GM12878 (cell line): Measurements from ENCODE around the gene IER3. TPM values are rescaled to one million over a fixed set of nuclear protein-coding genes. Genes with fewer than 3 reads are reported as not detected.

Experiments used
- ATF7 ChIP-seq: fragments of 450-650 bp; IDR thresholded peaks from 2 replicates; pipeline ENCODE4 v1.6.1; 2016; ENCODE audit warnings: low read depth, mild to moderate bottlenecking
- BMI1 ChIP-seq: fragments of 450-650 bp; IDR thresholded peaks from 2 replicates; pipeline ENCODE4 v1.6.1; 2016; ENCODE audit warnings: mild to moderate bottlenecking, moderate library complexity, borderline replicate concordance
- CREM ChIP-seq: IDR thresholded peaks from 2 replicates; pipeline ENCODE4 v1.6.1; 2014; ENCODE audit warnings: antibody characterized with exemption, low read depth
- ELK1 ChIP-seq: IDR thresholded peaks from 2 replicates; pipeline ENCODE4 v1.6.1; 2012; ENCODE audit warnings: low read depth, low read length, improper control_type of control experiment
- HDGF ChIP-seq: fragments of 450-650 bp; IDR thresholded peaks from 2 replicates; pipeline ENCODE4 v1.6.1; 2016; ENCODE audit warnings: antibody characterized with exemption
- IKZF1 ChIP-seq: fragments of 450-650 bp; conservative IDR thresholded peaks from 2 replicates; pipeline ENCODE4 v1.6.1; 2017; ENCODE audit warnings: antibody characterized with exemption, mild to moderate bottlenecking
- IKZF2 ChIP-seq, 2 experiments: fragments of 450-650 bp; IDR thresholded peaks; 2 replicates each; pipeline ENCODE4 v1.6.1; 2017; ENCODE audit warnings: mild to moderate bottlenecking in 2 of 2, moderate library complexity in 2 of 2
- NR2F1 ChIP-seq: fragments of 450-650 bp; conservative IDR thresholded peaks from 2 replicates; pipeline ENCODE4 v1.6.1; 2017; ENCODE audit warnings: mild to moderate bottlenecking
- RELA ChIP-seq: fragments of 450-650 bp; IDR thresholded peaks from 2 replicates; pipeline ENCODE4 v1.8.0; 2014; ENCODE audit warnings: borderline replicate concordance; ENCODE audit not compliant: partially characterized antibody
- RFX5 ChIP-seq: IDR thresholded peaks from 2 replicates; pipeline ENCODE4 v1.6.1; 2011; ENCODE audit warnings: low read depth, low read length, improper control_type of control experiment
- SIN3A ChIP-seq: IDR thresholded peaks from 2 replicates; pipeline ENCODE4 v1.6.1; 2012; ENCODE audit warnings: low read depth, low read length, improper control_type of control experiment
- SKIL ChIP-seq: fragments of 450-650 bp; IDR thresholded peaks from 2 replicates; pipeline ENCODE4 v1.6.1; 2017; ENCODE audit warnings: mild to moderate bottlenecking, low read depth, inconsistent platforms; ENCODE audit not compliant: poor library complexity, severe bottlenecking
- polyA plus RNA-seq, 11 experiments: library from polyadenylated mRNA; depleted of rRNA in 4 of 11; unstranded in 6 of 11; stranded (reverse) in 5 of 11; fragments of >200 nt; fragmentation: Nextera tagmentation in 4 of 11; fragmentation: Illumina TruSeq in 1 of 11; extraction: Ambion mirVana in 4 of 11; extraction: Trizol in 1 of 11; gene quantifications; 1 replicate in 1 of 11; 2 replicates in 10 of 11; pipeline versions ENCODE4 v1.2.1 to v1.2.3, GENCODE V29; 2011 to 2016; ENCODE audit warnings: inconsistent platforms in 2 of 11, missing spikeins in 2 of 11, low read depth in 1 of 11
- total RNA-seq, 4 experiments: library from RNA; depleted of rRNA in 3 of 4; stranded (reverse); fragments of >200 nt in 3 of 4; fragmentation: Illumina TruSeq in 1 of 4; extraction: Trizol in 1 of 4; gene quantifications; 2 replicates each; pipeline versions ENCODE4 v1.2.1 to v1.2.3, GENCODE V29; 2013 to 2021
- TF ChIP-seq, protein P1 (sequence below): IDR thresholded peaks from 2 replicates; pipeline ENCODE4 v1.6.1; 2011; ENCODE audit warnings: low read depth, mild to moderate bottlenecking, low read length, moderate library complexity, borderline replicate concordance; ENCODE audit errors: extremely low read depth
- TF ChIP-seq, protein P2 (sequence below): fragments of 450-650 bp; IDR thresholded peaks from 2 replicates; pipeline ENCODE4 v1.6.1; 2017; ENCODE audit warnings: low read depth, mild to moderate bottlenecking, moderate library complexity

IER3 gene
- total and polyA plus RNA-seq, 10 of the 15 experiments (the other 5 are each of a cell fraction or from before 2014, with no cell fraction given), result 1.9 to 100 (median 32.3) TPM

DNA sequence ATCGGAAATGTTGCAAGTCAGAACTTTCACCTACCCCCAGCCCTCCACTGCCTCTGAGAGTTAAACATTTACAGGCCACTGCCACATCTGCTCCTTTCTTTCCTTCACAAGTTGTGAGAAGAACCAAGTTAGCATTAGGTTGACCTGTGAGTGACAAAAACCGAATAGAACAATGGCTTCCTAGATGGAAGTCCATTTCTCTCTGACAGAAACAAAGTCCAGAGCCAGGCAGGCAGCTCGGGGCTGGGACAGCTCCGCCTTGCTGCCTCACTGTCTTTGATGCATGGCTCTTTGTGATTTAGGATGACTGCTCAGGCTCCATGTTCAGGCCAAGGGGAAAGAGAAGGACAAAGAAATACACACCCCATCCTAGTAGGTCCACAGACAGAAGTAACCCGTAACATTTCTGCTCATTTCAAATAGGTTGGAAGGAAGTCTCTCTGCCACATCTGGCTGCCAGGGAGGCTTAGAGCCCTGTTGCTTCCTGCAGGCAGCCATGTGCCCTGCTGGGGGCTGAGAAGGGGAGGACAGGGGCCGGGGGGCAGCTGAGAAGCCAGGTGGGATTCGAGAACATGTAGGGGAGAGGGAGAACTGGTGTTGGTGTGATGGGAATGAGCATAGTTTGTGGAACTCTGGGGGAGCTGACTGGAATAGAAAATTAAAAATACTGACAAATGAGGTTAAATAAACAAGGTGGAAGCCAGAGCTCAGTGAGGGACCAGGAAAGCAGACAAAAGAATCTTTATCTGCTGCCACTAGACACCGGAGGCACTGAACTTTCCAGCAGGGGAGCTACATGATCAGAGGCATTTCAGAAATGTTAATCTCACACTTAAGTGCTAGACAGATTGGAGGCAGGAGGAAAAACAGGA lies 19.5 kb upstream of the IER3 start (continued):
- TF ChIP-seq BMI1 (no peak), RELA (no peak), IKZF2 (IDR thresholded peaks at IDR 0.05) (peak; percentile 84 to 86; a peak in 3 of 4 replicates), CREM (no peak), SIN3A (no peak), SKIL (peak; percentile 48), HDGF (peak; percentile 43; the same call in 1 of the 2 replicates), ATF7 (peak; percentile 69; the same call in 1 of the 2 replicates), ELK1 (no peak), NR2F1 (peak; percentile 52; the same call in 1 of the 2 replicates), IKZF1 (peak; percentile 81), RFX5 (no peak)
- TF ChIP-seq, protein P1, sequence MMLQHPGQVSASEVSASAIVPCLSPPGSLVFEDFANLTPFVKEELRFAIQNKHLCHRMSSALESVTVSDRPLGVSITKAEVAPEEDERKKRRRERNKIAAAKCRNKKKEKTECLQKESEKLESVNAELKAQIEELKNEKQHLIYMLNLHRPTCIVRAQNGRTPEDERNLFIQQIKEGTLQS, result no peak
- TF ChIP-seq, protein P2, sequence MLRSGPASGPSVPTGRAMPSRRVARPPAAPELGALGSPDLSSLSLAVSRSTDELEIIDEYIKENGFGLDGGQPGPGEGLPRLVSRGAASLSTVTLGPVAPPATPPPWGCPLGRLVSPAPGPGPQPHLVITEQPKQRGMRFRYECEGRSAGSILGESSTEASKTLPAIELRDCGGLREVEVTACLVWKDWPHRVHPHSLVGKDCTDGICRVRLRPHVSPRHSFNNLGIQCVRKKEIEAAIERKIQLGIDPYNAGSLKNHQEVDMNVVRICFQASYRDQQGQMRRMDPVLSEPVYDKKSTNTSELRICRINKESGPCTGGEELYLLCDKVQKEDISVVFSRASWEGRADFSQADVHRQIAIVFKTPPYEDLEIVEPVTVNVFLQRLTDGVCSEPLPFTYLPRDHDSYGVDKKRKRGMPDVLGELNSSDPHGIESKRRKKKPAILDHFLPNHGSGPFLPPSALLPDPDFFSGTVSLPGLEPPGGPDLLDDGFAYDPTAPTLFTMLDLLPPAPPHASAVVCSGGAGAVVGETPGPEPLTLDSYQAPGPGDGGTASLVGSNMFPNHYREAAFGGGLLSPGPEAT, result peak; percentile 58; the same call in 1 of the 2 replicates
